Daoy (cell line): ENCODE data around the gene KDM4B. TPM values are rescaled to one million over a fixed set of nuclear protein-coding genes. Genes with fewer than 3 reads are reported as not detected.

Experiments used
- DNase-seq: peaks from one replicate; pipeline ENCODE4 v3.0.0-alpha.2; 2015; ENCODE audit warnings: low read depth
- total RNA-seq: library from RNA; depleted of rRNA; stranded (reverse); fragments of >200 nt; shearing (Covaris generic); gene quantifications from 2 replicates; pipeline ENCODE4 v1.2.3, GENCODE V29; 2014

KDM4B gene
- total RNA-seq, 1 experiment from 2014 or later: 4.2 TPM

- no peak for DNase-seq
Measured at GRCh38 chr19:5068233-5069072, 99.5 kb downstream of the KDM4B start.

- no peak for DNase-seq
Measured at GRCh38 chr19:5070331-5070730, 101.4 kb downstream of the KDM4B start.

GRCh38 chr19:5070930-5071329, 102.0 kb downstream of the KDM4B start:
- no peak for DNase-seq

GRCh38 chr19:5071579-5071978, 102.7 kb downstream of the KDM4B start:
- DNase-seq: no peak

- no peak for DNase-seq
Measured at GRCh38 chr19:5072115-5072514, 103.2 kb downstream of the KDM4B start.

GRCh38 chr19:5073153-5073844, 104.4 kb downstream of the KDM4B start:
- no peak for DNase-seq

- DNase-seq: no peak
Measured at GRCh38 chr19:5074407-5074806, 105.5 kb downstream of the KDM4B start.

- no peak for DNase-seq
Measured at GRCh38 chr19:5074830-5075394, 106.0 kb downstream of the KDM4B start.

- no peak for DNase-seq
Measured at GRCh38 chr19:5075597-5075996, 106.7 kb downstream of the KDM4B start.

GRCh38 chr19:5076440-5077208, 107.7 kb downstream of the KDM4B start:
- no peak for DNase-seq

GRCh38 chr19:5077209-5077515, 108.2 kb downstream of the KDM4B start:
- no peak for DNase-seq

- DNase-seq: no peak
Measured at GRCh38 chr19:5078182-5078581, 109.3 kb downstream of the KDM4B start.

- no peak for DNase-seq
Measured at GRCh38 chr19:5078666-5079065, 109.8 kb downstream of the KDM4B start.

- no peak for DNase-seq
Measured at GRCh38 chr19:5079071-5079774, 110.3 kb downstream of the KDM4B start.

- no peak for DNase-seq
Measured at GRCh38 chr19:5080030-5080654, 111.2 kb downstream of the KDM4B start.

GRCh38 chr19:5080809-5081208, 111.9 kb downstream of the KDM4B start:
- no peak for DNase-seq

- no peak for DNase-seq
Measured at GRCh38 chr19:5081443-5082161, 112.7 kb downstream of the KDM4B start.

- DNase-seq: no peak
Measured at GRCh38 chr19:5083547-5083965, 114.6 kb downstream of the KDM4B start.

- no peak for DNase-seq
Measured at GRCh38 chr19:5085566-5085965, 116.7 kb downstream of the KDM4B start.

GRCh38 chr19:5086230-5086629, 117.3 kb downstream of the KDM4B start:
- DNase-seq: no peak
